HepG2 (cell line): ENCODE data around the gene ELF2. TPM values are rescaled to one million over a fixed set of nuclear protein-coding genes. Genes with fewer than 3 reads are reported as not detected.

ENCODE experiments used
- AGO1 ChIP-seq: fragments of 200-400 bp; formaldehyde crosslinking; IDR thresholded peaks from 2 replicates; pipeline ENCODE4 v1.6.1; 2017; ENCODE audit warnings: mild to moderate bottlenecking, low read depth, low read length, moderate library complexity; ENCODE audit not compliant: poor library complexity, severe bottlenecking
- CAMTA2 ChIP-seq: sonication (generic); formaldehyde crosslinking; IDR thresholded peaks from 2 replicates; pipeline ENCODE4 v1.4.0; 2020; ENCODE audit warnings: mild to moderate bottlenecking, missing genetic modification reagents, borderline replicate concordance
- E2F2 ChIP-seq: sonication (generic); formaldehyde crosslinking; IDR thresholded peaks from 2 replicates; pipeline ENCODE4 v1.4.0; 2020; ENCODE audit warnings: missing genetic modification reagents, borderline replicate concordance
- HNRNPK ChIP-seq: fragments of 200-400 bp; formaldehyde crosslinking; IDR thresholded peaks from 2 replicates; pipeline ENCODE4 v1.6.1; 2018; ENCODE audit warnings: low read length, low read depth, moderate library complexity, mild to moderate bottlenecking; ENCODE audit not compliant: poor library complexity, severe bottlenecking
- MAF1 ChIP-seq: sonication (generic); formaldehyde crosslinking; IDR thresholded peaks from 2 replicates; pipeline ENCODE4 v1.5.0; 2020; ENCODE audit warnings: missing genetic modification reagents, borderline replicate concordance
- MIER2 ChIP-seq: IDR thresholded peaks from 2 replicates; pipeline ENCODE4 v1.6.1; 2016; ENCODE audit warnings: missing biosample characterization, missing genetic modification reagents
- SETDB1 ChIP-seq: sonication (generic); formaldehyde crosslinking; IDR thresholded peaks from 2 replicates; pipeline ENCODE4 v1.5.1; 2020; ENCODE audit warnings: missing genetic modification reagents, mild to moderate bottlenecking, borderline replicate concordance
- SYNCRIP ChIP-seq: fragments of 200-400 bp; formaldehyde crosslinking; IDR thresholded peaks from 2 replicates; pipeline ENCODE4 v1.6.1; 2018; ENCODE audit warnings: mild to moderate bottlenecking, low read depth, low read length; ENCODE audit not compliant: insufficient read depth
- TOE1 ChIP-seq: sonication (generic); formaldehyde crosslinking; IDR thresholded peaks from 2 replicates; pipeline ENCODE4 v1.4.0; 2020; ENCODE audit warnings: mild to moderate bottlenecking, missing genetic modification reagents
- TP53 ChIP-seq: sonication (generic); formaldehyde crosslinking; conservative IDR thresholded peaks from 2 replicates; pipeline ENCODE4 v1.4.0; 2020; ENCODE audit warnings: missing genetic modification reagents
- YEATS4 ChIP-seq: sonication (generic); formaldehyde crosslinking; IDR thresholded peaks from 2 replicates; pipeline ENCODE4 v1.4.0; 2020; ENCODE audit warnings: missing genetic modification reagents, borderline replicate concordance
- ZBTB40 ChIP-seq, 2 experiments: fragments of 450-650 bp in 1 of 2; sonication (generic) in 1 of 2; formaldehyde crosslinking in 1 of 2; IDR thresholded peaks; 2 replicates each; pipeline versions ENCODE4 v1.6.1 to v1.8.0; 2016 to 2022; ENCODE audit warnings: antibody characterized with exemption in 1 of 2, mild to moderate bottlenecking in 1 of 2, missing genetic modification reagents in 1 of 2
- ZFP36 ChIP-seq: fragments of 150-350 bp; IDR thresholded peaks from 2 replicates; pipeline ENCODE4 v1.6.1; 2018; ENCODE audit warnings: borderline replicate concordance, low read length, low read depth; ENCODE audit not compliant: partially characterized antibody
- ZNF34 ChIP-seq: sonication (generic); formaldehyde crosslinking; IDR thresholded peaks from 2 replicates; pipeline ENCODE4 v1.4.0; 2020; ENCODE audit warnings: mild to moderate bottlenecking, missing genetic modification reagents, borderline replicate concordance
- ZNF546 ChIP-seq: sonication (generic); formaldehyde crosslinking; conservative IDR thresholded peaks from 2 replicates; pipeline ENCODE4 v1.8.1; 2023; ENCODE audit warnings: mild to moderate bottlenecking, missing genetic modification reagents
- ZNF563 ChIP-seq: sonication (generic); formaldehyde crosslinking; IDR thresholded peaks from 2 replicates; pipeline ENCODE4 v1.8.0; 2022; ENCODE audit warnings: mild to moderate bottlenecking, moderate library complexity, missing genetic modification reagents
- ZNF567 ChIP-seq: sonication (generic); formaldehyde crosslinking; IDR thresholded peaks from 2 replicates; pipeline ENCODE4 v1.8.1; 2023; ENCODE audit warnings: mild to moderate bottlenecking, missing genetic modification reagents, borderline replicate concordance
- ZNF788 ChIP-seq: sonication (generic); formaldehyde crosslinking; IDR thresholded peaks from 2 replicates; pipeline ENCODE4 v1.5.0; 2020; ENCODE audit warnings: mild to moderate bottlenecking, missing genetic modification reagents, borderline replicate concordance
- polyA plus RNA-seq, 8 experiments: library from polyadenylated mRNA; depleted of rRNA in 3 of 8; stranded (reverse) in 7 of 8; unstranded in 1 of 8; fragments of >200 nt; fragmentation: Illumina TruSeq in 4 of 8; extraction: Trizol in 4 of 8; gene quantifications; 2 replicates each; pipeline versions ENCODE4 v1.2.1 to v1.2.3, GENCODE V29; 2011 to 2016; ENCODE audit warnings: low read depth in 4 of 8, missing spikeins in 1 of 8, mixed read lengths in 1 of 8; ENCODE audit not compliant: insufficient read depth in 1 of 8
- total RNA-seq, 5 experiments: library from RNA; depleted of rRNA; stranded (reverse); fragments of >200 nt; fragmentation: Illumina TruSeq; extraction: Trizol; gene quantifications; 2 replicates each; pipeline ENCODE4 v1.2.3, GENCODE V29; 2016; ENCODE audit warnings: low read depth in 1 of 5

Gene ELF2
- total and polyA plus RNA-seq, 2 of the 13 experiments (the other 11 are each of a cell fraction or from before 2014, with no cell fraction given): 28.6 to 35.4 TPM

GRCh38 chr4:139082750-139083606, 94.0 kb downstream of the ELF2 start (continued):
- TF ChIP-seq AGO1 (no peak), SETDB1 (CRISPR knock-in tag) (no peak), ZBTB40 (IDR thresholded peaks at IDR 0.05) (no peak), ZBTB40 (CRISPR knock-in tag; IDR thresholded peaks at IDR 0.05) (peak; percentile 32; the same call in 1 of the 2 replicates), ZFP36 (no peak), TP53 (CRISPR knock-in tag) (no peak), ZNF546 (no peak), MAF1 (CRISPR knock-in tag) (no peak), ZNF567 (CRISPR knock-in tag) (no peak), ZNF34 (no peak), MIER2 (CRISPR knock-in tag) (no peak), E2F2 (CRISPR knock-in tag) (peak; percentile 92; the same call in 1 of the 2 replicates), HNRNPK (no peak), ZNF788 (CRISPR knock-in tag) (peak; percentile 78; the same call in 1 of the 2 replicates), TOE1 (CRISPR knock-in tag) (no peak), YEATS4 (CRISPR knock-in tag) (peak; percentile 63; the same call in 1 of the 2 replicates), CAMTA2 (CRISPR knock-in tag) (no peak), SYNCRIP (no peak), ZNF563 (CRISPR knock-in tag) (no peak)
